ENCODE data around the gene TTLL7. TPM values are rescaled to one million over a fixed set of nuclear protein-coding genes. Genes with fewer than 3 reads are reported as not detected.

The TTLL7 gene
- total and polyA plus RNA-seq, 9 of the 15 experiments (the other 6 are each of a cell fraction or from before 2014, with no cell fraction given): 0.63 to 2.6 (median 1.7) TPM

DNA sequence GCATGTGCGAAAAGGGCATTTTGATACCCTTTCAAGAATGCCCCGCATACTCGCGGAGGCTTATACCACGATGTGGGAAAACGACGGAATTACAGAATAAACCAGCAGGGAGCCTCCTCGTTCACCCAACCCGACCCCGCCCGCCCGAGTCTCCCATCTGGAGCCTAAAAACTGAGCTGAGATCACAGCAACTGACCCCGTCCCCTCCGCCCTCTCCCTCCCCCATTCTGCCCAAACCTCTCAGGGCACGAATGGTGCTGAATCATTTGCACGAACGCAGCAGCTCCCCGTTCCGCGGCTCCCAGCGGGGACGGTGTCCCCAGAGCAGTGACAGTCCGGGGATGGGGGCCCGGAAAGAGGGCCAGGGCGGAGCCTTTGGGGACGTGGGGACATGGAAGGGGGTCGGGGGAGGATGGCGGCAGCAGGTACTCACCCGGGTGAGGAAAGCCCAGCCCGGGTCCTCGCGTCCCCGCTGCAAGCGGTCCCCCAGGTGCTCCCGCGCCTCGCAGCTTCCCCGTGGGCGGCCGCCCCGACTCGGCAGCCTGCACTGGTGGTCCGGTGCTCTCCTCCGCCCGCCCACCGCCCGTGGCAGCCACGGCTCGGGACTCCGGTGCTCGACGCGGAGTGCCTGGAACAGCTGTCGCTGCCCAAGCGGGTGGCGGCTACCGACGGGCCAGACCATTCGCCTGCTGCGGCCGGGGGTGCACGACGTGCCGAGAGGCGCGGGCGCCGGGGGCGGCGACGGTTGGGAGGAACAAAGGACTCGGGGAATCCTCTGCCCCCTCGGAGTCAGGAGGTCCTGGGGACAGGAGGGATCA, at the start of gene TTLL7 (continued):
- no peak for TF ChIP-seq CEBPZ (IDR thresholded peaks at IDR 0.05; ENCODE audit: borderline replicate concordance, low read depth, low read length)
- peak; percentile 62; the same call in 1 of the 2 replicates for TF ChIP-seq CREM (IDR thresholded peaks at IDR 0.05; ENCODE audit: low read depth)
- TF ChIP-seq ZBTB17 (CRISPR knock-in tag; IDR thresholded peaks at IDR 0.05): peak; percentile 92
- no peak for TF ChIP-seq TBP (optimal IDR thresholded peaks at IDR 0.05; ENCODE audit: low read depth, low read length)
- no peak for TF ChIP-seq MCM3 (IDR thresholded peaks at IDR 0.05)
- no peak for TF ChIP-seq RREB1 (CRISPR knock-in tag; IDR thresholded peaks at IDR 0.05)
- TF ChIP-seq NUFIP1 (IDR thresholded peaks at IDR 0.05; ENCODE audit: partially characterized antibody): no peak
- TF ChIP-seq YY1 (IDR thresholded peaks at IDR 0.05; ENCODE audit: borderline replicate concordance in 1 of 3, control insufficient read depth in 1 of 3, extremely low read depth in 1 of 3, insufficient read depth in 3 of 3, insufficient read length in 1 of 3, insufficient replicate concordance in 2 of 3, low read depth in 1 of 3, low read length in 2 of 3): no peak
- 0 out of 2 replicates have a peak, but pooled peaks have one; percentile 16 for TF ChIP-seq RNF2 (IDR thresholded peaks at IDR 0.05)
- TF ChIP-seq, protein P1, sequence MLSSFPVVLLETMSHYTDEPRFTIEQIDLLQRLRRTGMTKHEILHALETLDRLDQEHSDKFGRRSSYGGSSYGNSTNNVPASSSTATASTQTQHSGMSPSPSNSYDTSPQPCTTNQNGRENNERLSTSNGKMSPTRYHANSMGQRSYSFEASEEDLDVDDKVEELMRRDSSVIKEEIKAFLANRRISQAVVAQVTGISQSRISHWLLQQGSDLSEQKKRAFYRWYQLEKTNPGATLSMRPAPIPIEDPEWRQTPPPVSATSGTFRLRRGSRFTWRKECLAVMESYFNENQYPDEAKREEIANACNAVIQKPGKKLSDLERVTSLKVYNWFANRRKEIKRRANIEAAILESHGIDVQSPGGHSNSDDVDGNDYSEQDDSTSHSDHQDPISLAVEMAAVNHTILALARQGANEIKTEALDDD (IDR thresholded peaks at IDR 0.05): no peak
- no peak for TF ChIP-seq DMBX1 (CRISPR knock-in tag; IDR thresholded peaks at IDR 0.05; ENCODE audit: borderline replicate concordance)
- TF ChIP-seq XRCC4 (IDR thresholded peaks at IDR 0.05; ENCODE audit: extremely low read depth, insufficient read depth, insufficient read length): no peak
- TF ChIP-seq CBX2 (IDR thresholded peaks at IDR 0.05; ENCODE audit: insufficient read depth, low read length, poor library complexity, severe bottlenecking): no peak
- no peak for TF ChIP-seq USF2 (CRISPR knock-in tag; IDR thresholded peaks at IDR 0.05)
- no peak for TF ChIP-seq GABPB2 (CRISPR knock-in tag; conservative IDR thresholded peaks at IDR 0.05)
- no peak for TF ChIP-seq ZNF584 (CRISPR knock-in tag; IDR thresholded peaks at IDR 0.05; ENCODE audit: low read depth)
